GM12874 (cell line): Measurements from ENCODE around the gene RNF44.

Source experiments
- TF ChIP-seq, protein P1 (sequence below): IDR thresholded peaks from 2 replicates; pipeline ENCODE4 v1.5.1; 2011; ENCODE audit warnings: low read depth, mild to moderate bottlenecking, control low read depth, low read length, moderate library complexity; ENCODE audit not compliant: insufficient read depth

The RNF44 gene

DNA sequence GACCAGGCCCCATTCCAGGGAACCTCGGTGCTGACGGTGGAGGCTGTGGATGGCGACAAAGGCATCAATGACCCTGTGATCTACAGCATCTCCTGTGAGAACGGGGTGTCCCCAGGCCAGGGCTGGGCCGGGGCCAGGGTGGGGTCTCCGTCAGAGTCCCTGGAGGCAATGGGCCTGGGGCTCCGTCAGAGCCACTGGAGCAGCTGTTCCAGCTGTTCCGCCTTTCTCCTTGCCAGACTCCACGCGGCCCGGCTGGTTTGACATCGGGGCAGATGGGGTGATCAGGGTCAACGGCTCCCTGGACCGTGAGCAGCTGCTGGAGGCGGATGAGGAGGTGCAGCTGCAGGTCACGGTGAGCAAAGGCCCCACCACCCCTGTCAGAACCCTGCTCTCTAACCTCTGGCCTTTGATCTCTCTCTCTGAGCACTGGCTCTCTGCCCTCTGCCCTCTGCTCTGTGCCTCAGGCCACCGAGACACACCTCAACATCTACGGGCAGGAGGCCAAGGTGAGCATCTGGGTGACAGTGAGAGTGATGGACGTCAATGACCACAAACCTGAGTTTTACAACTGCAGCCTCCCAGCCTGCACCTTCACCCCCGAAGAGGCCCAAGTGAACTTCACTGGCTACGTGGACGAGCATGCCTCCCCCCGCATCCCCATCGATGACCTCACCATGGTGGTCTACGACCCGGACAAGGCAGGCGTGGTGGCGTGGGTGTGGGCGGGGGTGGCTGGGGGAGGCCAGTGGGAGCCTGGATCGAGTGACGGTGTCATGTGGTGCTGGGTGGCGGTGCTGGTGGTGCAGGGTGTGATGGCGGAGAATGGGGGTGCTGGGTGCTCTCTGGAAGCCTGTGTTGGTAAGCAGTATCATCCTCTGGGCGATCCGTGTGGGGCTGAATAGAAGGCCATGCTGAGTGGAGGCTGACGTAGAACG is 38.6 kb upstream of the RNF44 start:
- TF ChIP-seq, protein P1, sequence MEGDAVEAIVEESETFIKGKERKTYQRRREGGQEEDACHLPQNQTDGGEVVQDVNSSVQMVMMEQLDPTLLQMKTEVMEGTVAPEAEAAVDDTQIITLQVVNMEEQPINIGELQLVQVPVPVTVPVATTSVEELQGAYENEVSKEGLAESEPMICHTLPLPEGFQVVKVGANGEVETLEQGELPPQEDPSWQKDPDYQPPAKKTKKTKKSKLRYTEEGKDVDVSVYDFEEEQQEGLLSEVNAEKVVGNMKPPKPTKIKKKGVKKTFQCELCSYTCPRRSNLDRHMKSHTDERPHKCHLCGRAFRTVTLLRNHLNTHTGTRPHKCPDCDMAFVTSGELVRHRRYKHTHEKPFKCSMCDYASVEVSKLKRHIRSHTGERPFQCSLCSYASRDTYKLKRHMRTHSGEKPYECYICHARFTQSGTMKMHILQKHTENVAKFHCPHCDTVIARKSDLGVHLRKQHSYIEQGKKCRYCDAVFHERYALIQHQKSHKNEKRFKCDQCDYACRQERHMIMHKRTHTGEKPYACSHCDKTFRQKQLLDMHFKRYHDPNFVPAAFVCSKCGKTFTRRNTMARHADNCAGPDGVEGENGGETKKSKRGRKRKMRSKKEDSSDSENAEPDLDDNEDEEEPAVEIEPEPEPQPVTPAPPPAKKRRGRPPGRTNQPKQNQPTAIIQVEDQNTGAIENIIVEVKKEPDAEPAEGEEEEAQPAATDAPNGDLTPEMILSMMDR = no peak

- TF ChIP-seq, protein P1 = no peak
Measured at GRCh38 chr5:176575066-176575465, 37.9 kb upstream of the RNF44 start.

DNA sequence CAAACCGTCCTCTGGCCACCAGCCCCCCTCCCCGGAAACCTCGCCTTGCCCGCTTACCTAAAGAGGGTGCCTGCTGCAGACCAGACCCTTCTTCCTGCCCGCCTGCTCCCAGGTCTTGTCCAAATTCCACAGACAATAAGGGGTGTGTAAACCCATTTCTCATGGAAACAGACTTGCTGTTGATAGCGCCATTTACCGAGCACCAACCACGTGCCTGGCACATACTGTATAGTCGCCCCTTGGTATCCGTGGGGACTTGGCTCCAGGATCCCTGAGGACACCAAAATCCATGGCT is 37.0 kb upstream of the RNF44 start:
- TF ChIP-seq, protein P1 = no peak

GRCh38 chr5:176573564-176574296 is 36.5 kb upstream of the RNF44 start:
- TF ChIP-seq, protein P1 = peak; percentile 94

DNA sequence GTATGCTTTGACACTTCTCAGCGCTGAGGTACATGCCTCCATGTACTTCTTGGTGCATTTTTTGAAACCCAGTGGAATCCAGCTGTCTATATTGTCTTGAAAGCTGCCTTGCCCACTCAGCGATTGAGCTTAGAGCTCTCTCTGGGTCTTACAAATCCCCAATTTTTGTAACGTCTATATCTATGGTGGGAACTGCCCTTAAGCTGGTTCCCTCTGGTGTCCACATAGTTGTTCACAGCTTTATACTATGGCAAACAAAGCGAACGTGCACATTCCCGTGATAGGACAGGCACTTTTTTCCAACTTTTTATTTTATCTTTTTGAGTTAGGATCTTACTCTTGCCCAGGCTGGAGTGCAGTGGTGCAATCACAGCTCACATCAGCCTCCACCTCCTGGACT is 32.8 kb upstream of the RNF44 start:
- TF ChIP-seq, protein P1 = no peak

DNA sequence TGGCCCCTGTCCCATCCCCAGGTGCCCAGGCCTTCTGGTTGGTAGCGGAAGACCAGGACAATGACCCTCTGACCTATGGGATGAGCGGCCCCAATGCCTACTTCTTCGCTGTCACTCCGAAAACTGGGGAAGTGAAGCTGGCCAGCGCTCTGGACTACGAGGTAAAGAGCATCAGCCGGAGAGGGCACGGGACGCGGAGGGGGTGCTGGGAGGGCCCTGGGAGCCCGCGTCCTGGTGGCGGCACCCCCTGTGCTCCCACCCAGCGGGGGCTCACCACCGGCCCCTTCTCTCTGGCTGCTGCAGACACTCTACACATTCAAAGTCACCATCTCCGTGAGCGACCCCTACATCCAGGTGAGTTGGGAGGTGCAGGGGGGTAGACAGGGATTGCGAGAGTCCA is 31.5 kb upstream of the RNF44 start:
- TF ChIP-seq, protein P1 = no peak

DNA sequence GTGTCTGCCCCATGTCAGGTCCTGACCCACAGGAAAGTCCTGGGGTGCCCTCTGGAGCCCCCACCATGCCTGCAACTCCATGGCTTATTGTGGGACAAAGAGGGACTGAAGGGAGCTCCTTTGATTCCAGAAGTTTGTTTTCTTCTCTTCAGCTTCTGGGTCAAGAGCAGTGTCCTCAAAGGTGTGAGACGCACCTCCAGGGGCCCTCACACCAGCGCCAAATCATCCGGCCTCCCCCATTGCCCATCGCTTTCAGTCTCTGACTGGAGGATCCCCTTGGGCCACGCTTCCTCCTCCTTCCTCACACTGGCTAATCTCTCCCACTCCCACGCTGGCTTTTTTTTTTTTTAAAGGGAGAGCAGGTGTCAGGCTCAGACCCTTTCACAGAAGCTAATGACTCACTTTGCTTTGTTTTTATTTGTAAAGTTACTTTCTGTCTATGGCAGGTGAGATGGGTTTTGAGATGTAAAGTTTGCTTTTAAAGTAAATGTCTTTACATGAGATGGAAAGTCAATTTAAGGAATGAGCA is 28.6 kb upstream of the RNF44 start:
- TF ChIP-seq, protein P1 = no peak
